Fibroblast of pulmonary artery (primary cell): ENCODE data around the gene CLEC20A.
"Not testable (repeated sequence)": the region's sequence is repeated elsewhere in the genome, so short reads cannot be mapped to it uniquely, and the experiment has no call there.

Source experiments
- DNase-seq: peaks from one replicate; pipeline ENCODE4 v3.0.0-alpha.2; 2010; ENCODE audit warnings: low read depth
- H3K4me3 ChIP-seq: replicated peaks from 2 replicates; pipeline ENCODE4 v1.5.1; 2011; ENCODE audit warnings: low read depth, mild to moderate bottlenecking, control low read depth, low read length, moderate library complexity
- TF ChIP-seq, protein P1 (sequence below): IDR thresholded peaks from 2 replicates; pipeline ENCODE4 v1.5.1; 2011; ENCODE audit warnings: mild to moderate bottlenecking, control low read depth, low read length, inconsistent platforms; ENCODE audit errors: missing control alignments

Gene CLEC20A

DNA sequence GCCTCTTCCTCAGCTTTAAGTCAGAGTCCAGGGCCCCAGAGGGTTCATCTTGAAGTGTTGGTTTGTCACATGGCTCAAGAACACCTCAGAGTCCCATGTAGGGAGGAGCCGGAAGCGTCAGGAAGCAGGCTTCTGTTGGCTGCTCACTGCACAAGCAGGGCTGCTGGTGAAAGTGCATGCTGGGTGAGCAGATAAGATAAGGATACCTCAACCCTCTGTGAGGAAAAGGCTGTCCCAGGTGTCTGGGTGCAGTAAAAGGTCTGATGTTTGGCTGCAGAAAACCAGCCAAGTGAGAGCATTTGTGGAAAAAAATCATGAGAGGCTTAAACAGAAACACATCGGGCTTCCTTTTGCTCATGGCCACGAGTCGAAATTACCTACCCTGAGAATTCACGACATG lies 9.9 kb upstream of the CLEC20A start:
- DNase-seq = no peak
- TF ChIP-seq, protein P1, sequence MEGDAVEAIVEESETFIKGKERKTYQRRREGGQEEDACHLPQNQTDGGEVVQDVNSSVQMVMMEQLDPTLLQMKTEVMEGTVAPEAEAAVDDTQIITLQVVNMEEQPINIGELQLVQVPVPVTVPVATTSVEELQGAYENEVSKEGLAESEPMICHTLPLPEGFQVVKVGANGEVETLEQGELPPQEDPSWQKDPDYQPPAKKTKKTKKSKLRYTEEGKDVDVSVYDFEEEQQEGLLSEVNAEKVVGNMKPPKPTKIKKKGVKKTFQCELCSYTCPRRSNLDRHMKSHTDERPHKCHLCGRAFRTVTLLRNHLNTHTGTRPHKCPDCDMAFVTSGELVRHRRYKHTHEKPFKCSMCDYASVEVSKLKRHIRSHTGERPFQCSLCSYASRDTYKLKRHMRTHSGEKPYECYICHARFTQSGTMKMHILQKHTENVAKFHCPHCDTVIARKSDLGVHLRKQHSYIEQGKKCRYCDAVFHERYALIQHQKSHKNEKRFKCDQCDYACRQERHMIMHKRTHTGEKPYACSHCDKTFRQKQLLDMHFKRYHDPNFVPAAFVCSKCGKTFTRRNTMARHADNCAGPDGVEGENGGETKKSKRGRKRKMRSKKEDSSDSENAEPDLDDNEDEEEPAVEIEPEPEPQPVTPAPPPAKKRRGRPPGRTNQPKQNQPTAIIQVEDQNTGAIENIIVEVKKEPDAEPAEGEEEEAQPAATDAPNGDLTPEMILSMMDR = no peak

DNA sequence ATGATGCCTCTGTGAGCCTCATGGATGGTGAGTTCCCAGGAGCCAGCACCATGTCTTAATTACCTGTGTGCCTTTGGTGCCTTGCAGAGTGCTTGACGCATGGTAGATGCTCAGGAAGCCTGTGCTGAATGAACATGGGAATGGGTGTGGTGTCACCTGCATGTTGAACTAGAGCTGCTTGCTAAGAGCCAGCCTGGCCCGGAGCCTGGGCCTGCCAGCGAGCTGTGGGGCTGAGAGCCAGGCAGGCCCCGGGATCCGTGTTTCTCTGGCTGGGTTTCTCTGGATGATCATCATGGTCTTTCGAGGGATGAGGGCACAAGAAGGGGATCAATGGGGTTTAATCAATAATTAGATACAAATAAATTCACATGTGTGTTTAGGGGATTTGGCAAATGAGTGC lies 9.4 kb upstream of the CLEC20A start:
- no peak overlapping the region for H3K4me3 ChIP-seq
- TF ChIP-seq, protein P1 = no peak
- no peak for DNase-seq

More for the DNA sequence above, 9.9 kb upstream of the CLEC20A start:
- H3K4me3 ChIP-seq = no peak overlapping the region

DNA sequence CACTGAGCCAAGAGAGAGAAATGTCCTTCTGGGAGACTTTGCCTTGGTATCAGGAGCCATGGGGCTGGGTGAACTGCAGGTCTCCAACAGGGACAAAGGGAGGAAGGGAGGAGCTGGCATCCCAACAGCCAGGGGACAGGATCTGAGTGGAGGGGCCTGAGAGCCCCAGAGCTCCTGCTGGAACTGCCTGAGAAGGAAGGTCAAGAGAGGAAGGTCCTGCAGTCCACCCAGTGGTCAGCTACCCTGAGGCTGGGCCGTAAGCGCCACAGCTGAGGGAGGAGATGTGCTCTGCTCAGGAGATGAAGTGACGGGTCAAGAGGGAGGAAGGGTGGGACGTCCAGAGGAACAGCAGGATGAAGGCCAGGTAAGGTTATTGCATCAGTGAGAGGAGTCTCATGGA lies 7.5 kb upstream of the CLEC20A start:
- TF ChIP-seq, protein P1 = no peak
- DNase-seq = no peak
- no peak overlapping the region for H3K4me3 ChIP-seq

DNA sequence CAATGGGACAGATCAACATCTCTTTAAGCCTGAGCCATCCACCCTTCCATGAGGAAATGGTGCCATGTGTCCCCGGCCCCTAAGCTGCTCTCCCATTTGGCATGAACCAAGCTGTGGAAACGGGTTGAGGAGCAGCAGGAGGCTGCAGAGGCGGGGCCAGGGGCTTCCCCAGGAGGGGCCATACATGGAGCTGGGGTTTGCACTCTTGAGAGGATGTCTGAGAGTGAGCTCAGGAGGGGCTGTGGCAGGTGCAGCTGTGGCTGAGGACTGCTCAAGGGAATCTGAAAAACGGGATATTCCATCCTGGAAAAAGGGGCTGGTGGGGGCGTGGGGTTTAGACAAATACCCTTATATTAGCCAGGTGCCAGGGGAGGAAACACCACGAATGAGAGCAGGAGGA lies 7.1 kb upstream of the CLEC20A start:
- TF ChIP-seq, protein P1 = no peak
- H3K4me3 ChIP-seq = no peak overlapping the region
- DNase-seq = no peak

DNA sequence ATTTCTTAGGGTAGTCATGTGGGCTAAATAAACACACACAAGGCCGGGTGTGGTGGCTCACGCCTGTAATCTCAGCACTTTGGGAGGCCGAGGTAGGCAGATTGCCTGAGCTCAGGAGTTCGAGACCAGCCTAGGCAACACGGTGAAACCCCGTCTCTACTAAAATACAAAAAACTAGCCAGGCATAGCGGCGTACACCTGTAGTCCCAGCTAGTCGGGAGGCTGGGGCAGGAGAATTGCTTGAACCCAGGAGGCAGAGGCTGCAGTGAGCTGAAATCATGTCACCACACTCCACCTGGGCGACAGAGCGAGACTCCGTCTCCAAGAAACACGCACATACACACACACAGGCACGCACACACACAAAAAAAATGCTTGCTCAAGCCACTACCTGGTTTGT lies 6.6 kb upstream of the CLEC20A start:
- H3K4me3 ChIP-seq, DNase-seq: not testable (repeated sequence)

DNA sequence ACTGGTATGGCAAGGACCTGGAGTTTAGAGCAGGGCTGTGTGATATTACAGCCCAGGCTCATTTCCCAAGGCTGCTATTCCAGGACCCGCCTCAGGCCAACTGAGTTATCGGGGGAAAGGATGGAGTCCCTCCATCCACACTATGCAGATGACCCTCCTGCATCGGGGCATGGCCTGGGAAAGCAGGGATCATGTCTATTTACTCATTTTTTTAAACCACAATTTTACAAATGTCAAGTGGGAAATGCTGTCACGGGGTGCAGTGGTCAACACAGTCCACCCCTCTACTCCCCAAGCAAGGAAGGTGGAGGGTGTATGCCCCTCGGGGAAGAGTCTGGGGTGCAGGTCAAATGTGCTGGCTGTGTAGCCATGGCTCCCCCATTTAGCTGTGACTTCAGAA lies 6.1 kb upstream of the CLEC20A start:
- no peak for DNase-seq
- TF ChIP-seq, protein P1 = no peak
- H3K4me3 ChIP-seq = no peak overlapping the region

DNA sequence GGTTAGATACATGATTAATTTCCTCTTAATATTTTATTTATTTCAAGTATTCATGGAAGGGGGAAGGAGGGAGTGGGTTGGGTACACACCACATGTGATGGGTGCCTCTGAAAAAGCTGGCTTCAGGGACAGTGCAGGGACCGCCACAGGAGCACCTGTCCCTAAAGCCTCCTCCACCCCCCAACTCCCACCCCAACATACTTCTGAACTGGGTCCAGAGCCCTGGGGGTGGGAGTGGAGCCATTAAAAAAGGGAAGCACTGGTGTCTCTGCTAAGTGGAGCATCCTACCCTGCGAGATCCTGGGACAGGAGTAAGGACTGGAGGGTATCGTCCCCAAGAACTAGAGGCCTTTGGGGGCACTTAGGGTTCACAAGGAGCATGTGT lies 5.6 kb upstream of the CLEC20A start:
- DNase-seq = no peak
- TF ChIP-seq, protein P1 = no peak
- H3K4me3 ChIP-seq = no peak overlapping the region
